Measurements from ENCODE around the gene MAP1LC3A. TPM values are rescaled to one million over a fixed set of nuclear protein-coding genes. Genes with fewer than 3 reads are reported as not detected.

Gene MAP1LC3A
- total and polyA plus RNA-seq, 4 donors = 30.1 to 67.6 (median 37.8) TPM

DNA sequence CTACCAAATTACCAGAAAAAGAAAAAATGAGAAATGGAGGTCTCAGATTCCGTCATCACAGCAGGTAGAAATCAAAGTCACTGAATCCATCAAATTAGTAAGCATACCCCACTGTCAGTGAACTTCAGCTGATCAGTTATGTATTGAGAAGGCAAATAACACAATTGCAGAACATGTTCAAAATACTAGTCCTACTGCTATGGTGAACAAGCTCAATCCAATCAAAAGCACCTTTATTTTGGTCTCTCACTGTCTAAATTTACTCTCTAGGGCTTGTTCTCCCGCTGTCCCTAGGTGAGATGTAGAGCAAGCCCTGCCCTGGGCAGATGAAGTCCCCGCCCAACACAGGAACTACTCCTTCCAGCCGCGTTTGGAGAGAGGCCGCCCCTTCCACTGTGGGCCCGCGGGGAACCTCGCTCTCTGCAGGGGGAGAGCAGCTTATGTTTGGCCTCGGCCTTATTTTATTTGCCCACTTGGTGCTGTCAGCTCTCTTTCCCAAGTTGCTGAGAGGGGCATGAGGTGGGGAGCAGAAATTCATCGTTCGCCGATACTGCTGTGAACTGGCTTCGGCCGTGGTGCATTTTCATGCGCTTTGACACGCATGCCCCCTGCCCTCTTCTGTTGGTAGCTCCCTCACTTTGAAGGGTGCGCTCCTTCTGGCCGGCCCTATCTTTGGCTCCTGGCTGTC, 14.3 kb upstream of the MAP1LC3A start:
- peak; percentile 38 to 54 (median 44) for DNase-seq
- WGBS, 2 donors = 12 to 25% methylated on average over 19 of the region's 19 CpGs

DNA sequence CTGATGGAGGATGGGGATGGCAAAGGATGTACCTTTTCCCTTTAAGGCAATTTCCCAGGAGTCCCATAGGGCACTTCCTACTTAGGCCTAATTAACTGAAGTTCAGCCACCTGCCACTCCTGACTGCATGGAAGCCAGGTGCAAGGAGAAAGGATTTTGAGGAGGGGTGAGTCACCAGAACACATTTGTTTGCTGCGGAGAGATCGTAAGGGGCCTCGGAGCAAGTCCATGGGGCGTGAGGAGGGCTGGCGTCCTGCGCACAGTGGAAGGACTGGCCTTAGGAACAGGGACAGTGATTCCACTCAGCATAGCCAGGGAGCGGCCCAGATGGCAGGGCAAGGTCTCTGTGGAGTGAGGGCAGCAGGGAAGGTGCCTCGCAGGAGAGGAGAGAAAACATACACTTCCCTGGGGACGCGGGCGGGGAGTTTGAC, 11.8 kb upstream of the MAP1LC3A start:
- H3K4me1 ChIP-seq (ENCODE audit: control insufficient read depth in 5 of 5, insufficient read depth in 5 of 5, low read length in 5 of 5) = peaks cover 0 to 16% (median 2%) of the 10 kb centered on the region in 5 donors
- TF ChIP-seq, protein P1, sequence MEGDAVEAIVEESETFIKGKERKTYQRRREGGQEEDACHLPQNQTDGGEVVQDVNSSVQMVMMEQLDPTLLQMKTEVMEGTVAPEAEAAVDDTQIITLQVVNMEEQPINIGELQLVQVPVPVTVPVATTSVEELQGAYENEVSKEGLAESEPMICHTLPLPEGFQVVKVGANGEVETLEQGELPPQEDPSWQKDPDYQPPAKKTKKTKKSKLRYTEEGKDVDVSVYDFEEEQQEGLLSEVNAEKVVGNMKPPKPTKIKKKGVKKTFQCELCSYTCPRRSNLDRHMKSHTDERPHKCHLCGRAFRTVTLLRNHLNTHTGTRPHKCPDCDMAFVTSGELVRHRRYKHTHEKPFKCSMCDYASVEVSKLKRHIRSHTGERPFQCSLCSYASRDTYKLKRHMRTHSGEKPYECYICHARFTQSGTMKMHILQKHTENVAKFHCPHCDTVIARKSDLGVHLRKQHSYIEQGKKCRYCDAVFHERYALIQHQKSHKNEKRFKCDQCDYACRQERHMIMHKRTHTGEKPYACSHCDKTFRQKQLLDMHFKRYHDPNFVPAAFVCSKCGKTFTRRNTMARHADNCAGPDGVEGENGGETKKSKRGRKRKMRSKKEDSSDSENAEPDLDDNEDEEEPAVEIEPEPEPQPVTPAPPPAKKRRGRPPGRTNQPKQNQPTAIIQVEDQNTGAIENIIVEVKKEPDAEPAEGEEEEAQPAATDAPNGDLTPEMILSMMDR (IDR thresholded peaks at IDR 0.05; ENCODE audit: control extremely low read depth, extremely low read depth) = no peak
- 88 to 92% methylated on average over 11 of the region's 11 CpGs for WGBS, 2 donors
- no peak for DNase-seq
- H3K36me3 ChIP-seq (ENCODE audit: control insufficient read depth in 4 of 4, insufficient read depth in 4 of 4, low read length in 4 of 4) = peaks cover 0 to 8% (median 0%) of the 10 kb centered on the region in 4 donors
- H3K9ac ChIP-seq (ENCODE audit: insufficient read depth in 1 of 2, low read length in 2 of 2) = no peak overlapping the region
- H3K9me3 ChIP-seq (ENCODE audit: control insufficient read depth in 4 of 4, insufficient read depth in 3 of 4, low read length in 3 of 4) = no peaks in the 10 kb centered on the region
- H3K4me3 ChIP-seq = no peak overlapping the region
- no peak for ATAC-seq (ENCODE audit: insufficient read depth, low FRiP score)
- no peak overlapping the region for H3K27ac ChIP-seq (ENCODE audit: low read depth in 1 of 2, low read length in 1 of 2)
- H3K27me3 ChIP-seq (ENCODE audit: control insufficient read depth in 3 of 3, insufficient read depth in 3 of 3, low read length in 2 of 3) = no peaks in the 10 kb centered on the region

More for the DNA sequence above, 14.3 kb upstream of the MAP1LC3A start:
- H3K9ac ChIP-seq (ENCODE audit: insufficient read depth in 1 of 2, low read length in 2 of 2) = no peak overlapping the region
- H3K4me1 ChIP-seq (ENCODE audit: control insufficient read depth in 5 of 5, insufficient read depth in 5 of 5, low read length in 5 of 5) = peaks cover 0 to 12% (median 0%) of the 10 kb centered on the region in 5 donors
- H3K27ac ChIP-seq (ENCODE audit: low read depth in 1 of 2, low read length in 1 of 2) = no peak overlapping the region
- H3K4me3 ChIP-seq = no peak overlapping the region
- TF ChIP-seq, protein P1 (IDR thresholded peaks at IDR 0.05; ENCODE audit: control extremely low read depth, extremely low read depth) = no peak
- H3K9me3 ChIP-seq (ENCODE audit: control insufficient read depth in 4 of 4, insufficient read depth in 3 of 4, low read length in 3 of 4) = no peaks in the 10 kb centered on the region
- H3K27me3 ChIP-seq (ENCODE audit: control insufficient read depth in 3 of 3, insufficient read depth in 3 of 3, low read length in 2 of 3) = no peaks in the 10 kb centered on the region
- ATAC-seq (ENCODE audit: insufficient read depth, low FRiP score) = no peak
- peaks cover 0 to 24% (median 3%) of the 10 kb centered on the region in 4 donors for H3K36me3 ChIP-seq (ENCODE audit: control insufficient read depth in 4 of 4, insufficient read depth in 4 of 4, low read length in 4 of 4)

DNA sequence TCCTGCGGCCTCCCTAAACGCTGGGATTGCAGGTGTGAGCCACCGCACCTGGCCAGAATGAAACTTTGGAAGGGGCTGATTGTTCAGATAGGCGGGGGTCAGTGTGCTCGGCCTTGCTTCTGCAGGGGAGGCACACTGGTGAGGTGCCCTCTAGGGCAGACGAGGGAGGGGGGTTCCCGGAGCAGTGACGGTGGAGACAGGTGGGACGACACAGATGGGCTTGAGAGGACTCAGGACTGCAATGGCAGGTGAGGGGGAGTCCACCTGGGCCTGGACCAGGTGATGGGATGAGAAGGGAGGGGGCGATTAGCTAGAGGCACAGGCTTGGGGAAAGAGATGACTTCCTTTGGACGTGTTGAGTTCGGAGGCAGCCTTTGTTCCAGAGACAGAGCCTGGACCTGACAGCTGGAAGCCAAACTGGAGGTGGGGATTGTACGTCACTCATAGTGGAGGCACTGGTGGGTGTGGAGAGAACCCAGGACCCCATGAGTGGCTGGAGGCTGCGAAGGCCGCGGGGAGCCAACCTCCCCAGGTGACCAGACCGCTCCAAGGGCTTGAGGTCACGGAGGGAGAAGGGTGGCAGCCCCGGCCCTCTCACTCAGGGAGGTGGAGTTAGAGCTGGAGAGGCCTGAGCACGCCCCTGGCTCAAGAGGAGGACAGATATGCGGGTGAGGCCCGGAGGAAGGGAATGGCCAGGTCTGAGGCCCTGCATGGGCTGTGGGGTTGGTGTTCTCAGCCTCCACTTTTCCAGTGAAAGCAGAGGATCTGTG, 10.5 kb upstream of the MAP1LC3A start:
- no peaks in the 10 kb centered on the region for H3K9me3 ChIP-seq (ENCODE audit: control insufficient read depth in 4 of 4, insufficient read depth in 3 of 4, low read length in 3 of 4)
- no peaks in the 10 kb centered on the region for H3K27me3 ChIP-seq (ENCODE audit: control insufficient read depth in 3 of 3, insufficient read depth in 3 of 3, low read length in 2 of 3)
- WGBS, 2 donors = 90 to 95% methylated on average over 22 of the region's 22 CpGs
- no peak for ATAC-seq (ENCODE audit: insufficient read depth, low FRiP score)
- no peaks in the 10 kb centered on the region for H3K36me3 ChIP-seq (ENCODE audit: control insufficient read depth in 4 of 4, insufficient read depth in 4 of 4, low read length in 4 of 4)
- no peak overlapping the region for H3K9ac ChIP-seq (ENCODE audit: insufficient read depth in 1 of 2, low read length in 2 of 2)
- TF ChIP-seq, protein P1 (IDR thresholded peaks at IDR 0.05; ENCODE audit: control extremely low read depth, extremely low read depth) = no peak
- no peak overlapping the region for H3K27ac ChIP-seq (ENCODE audit: low read depth in 1 of 2, low read length in 1 of 2)
- H3K4me3 ChIP-seq = no peak overlapping the region
- H3K4me1 ChIP-seq (ENCODE audit: control insufficient read depth in 5 of 5, insufficient read depth in 5 of 5, low read length in 5 of 5) = peaks cover 0 to 16% (median 2%) of the 10 kb centered on the region in 5 donors
- DNase-seq = no peak
